Body of pancreas (tissue), 4 donors: ENCODE measurements around the gene ATP6V1F. TPM values are rescaled to one million over a fixed set of nuclear protein-coding genes. Genes with fewer than 3 reads are reported as not detected.

Experiments
- ATAC-seq: fragments of 150-250 bp; one replicate; pipeline ENCODE4 v1.9.1; 2016
- DNase-seq, 4 donors: peaks; one replicate each; pipeline ENCODE4 v3.0.0-alpha.2; 2019
- H3K27ac ChIP-seq, 4 donors: fragments of 200-600 bp; sonication (generic); 1 replicate in 3 of 4; 2 replicates in 1 of 4; pipeline versions ENCODE4 v1.5.1 to v1.6.1; 2016 to 2019; ENCODE audit warnings: mild to moderate bottlenecking in 1 of 4, mixed read lengths in 1 of 4, moderate library complexity in 1 of 4
- H3K27me3 ChIP-seq, 2 donors: fragments of 200-600 bp; sonication (generic); one replicate each; pipeline ENCODE4 v1.6.0; 2016; ENCODE audit warnings: mild to moderate bottlenecking in 1 of 2
- H3K36me3 ChIP-seq, 2 donors: fragments of 200-600 bp; sonication (generic); replicated peaks in 1 of 2; 2 replicates each; pipeline ENCODE4 v1.5.1; 2016; ENCODE audit warnings: low read depth in 2 of 2; ENCODE audit not compliant: insufficient read depth in 1 of 2
- H3K4me1 ChIP-seq: fragments of 200-600 bp; sonication (generic); one replicate; pipeline ENCODE4 v1.6.0; 2016
- H3K4me3 ChIP-seq, 2 donors: fragments of 200-600 bp; sonication (generic); 1 replicate in 1 of 2; 2 replicates in 1 of 2; pipeline ENCODE4 v1.5.1; 2016 to 2019
- H3K9me3 ChIP-seq, 3 donors: fragments of 200-600 bp; sonication (generic); 1 replicate in 2 of 3; 2 replicates in 1 of 3; pipeline ENCODE4 v1.5.1; 2016
- POLR2A ChIP-seq, 3 donors: fragments of 450-650 bp; IDR thresholded peaks; one replicate each; pipeline ENCODE4 v1.6.1; 2016; ENCODE audit warnings: antibody characterized with exemption in 3 of 3, mild to moderate bottlenecking in 2 of 3
- WGBS, 2 donors: methylation state at CpG; one replicate each; pipeline ENCODE4 v1.1.5; 2017; 5-methylcytosine and 5-hydroxymethylcytosine counted together
- intact Hi-C: fragments of 100-400 bp; cut with DNase I; formaldehyde crosslinking; loops from one replicate; pipeline ENCODE4 v1.15.1; 2023
- total RNA-seq, 2 donors: library from RNA; depleted of rRNA; stranded (reverse); fragments of >200 nt; gene quantifications; one replicate each; pipeline ENCODE4 v1.1.0, GENCODE V29; 2016
- TF ChIP-seq, protein P1 (sequence below), 7 experiments: fragments of 450-650 bp in 4 of 7; fragments of 200-600 bp in 3 of 7; sonication (generic) in 3 of 7; IDR thresholded peaks; one replicate each; pipeline ENCODE4 v1.5.1; 2016 to 2019; ENCODE audit warnings: antibody characterized with exemption in 7 of 7

ATP6V1F gene
- total RNA-seq, 2 donors from 2014 or later = 36.3 to 45.8 TPM

DNA sequence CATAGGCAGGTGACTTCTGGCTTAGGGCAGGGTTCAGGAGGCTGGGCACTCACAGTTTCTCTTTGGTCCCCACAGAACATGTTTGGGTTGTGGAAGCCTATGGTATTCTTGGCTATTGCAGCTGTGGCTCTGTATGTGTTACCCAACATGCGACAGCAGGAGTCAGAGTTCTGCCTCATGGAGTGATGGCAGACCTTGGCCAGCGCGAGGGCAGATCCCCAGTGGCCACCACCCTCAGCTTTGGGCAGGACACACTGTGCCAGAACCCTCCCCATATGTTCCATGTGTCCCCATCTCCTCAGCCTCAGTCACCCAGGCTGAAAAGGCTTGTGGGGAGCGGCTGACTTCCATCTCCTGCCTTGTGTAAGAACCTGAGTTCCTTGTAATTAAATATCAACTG, 40.9 kb upstream of the ATP6V1F start:
- no peaks in the 10 kb centered on the region for H3K36me3 ChIP-seq
- DNase-seq = no peak
- intact Hi-C loops = no loop called here
- no peaks in the 10 kb centered on the region for H3K27me3 ChIP-seq
- H3K27ac ChIP-seq = no peak overlapping the region
- H3K4me3 ChIP-seq = no peak overlapping the region
- no peaks in the 10 kb centered on the region for H3K4me1 ChIP-seq
- ATAC-seq = no peak
- 93% methylated on average over 4 of the region's 4 CpGs; no CpG with 5 or more reads in 1 of the 2 donors for WGBS, 2 donors
- H3K9me3 ChIP-seq = no peaks in the 10 kb centered on the region
- TF ChIP-seq POLR2A (IDR thresholded peaks at IDR 0.05) = no peak
- TF ChIP-seq, protein P1, sequence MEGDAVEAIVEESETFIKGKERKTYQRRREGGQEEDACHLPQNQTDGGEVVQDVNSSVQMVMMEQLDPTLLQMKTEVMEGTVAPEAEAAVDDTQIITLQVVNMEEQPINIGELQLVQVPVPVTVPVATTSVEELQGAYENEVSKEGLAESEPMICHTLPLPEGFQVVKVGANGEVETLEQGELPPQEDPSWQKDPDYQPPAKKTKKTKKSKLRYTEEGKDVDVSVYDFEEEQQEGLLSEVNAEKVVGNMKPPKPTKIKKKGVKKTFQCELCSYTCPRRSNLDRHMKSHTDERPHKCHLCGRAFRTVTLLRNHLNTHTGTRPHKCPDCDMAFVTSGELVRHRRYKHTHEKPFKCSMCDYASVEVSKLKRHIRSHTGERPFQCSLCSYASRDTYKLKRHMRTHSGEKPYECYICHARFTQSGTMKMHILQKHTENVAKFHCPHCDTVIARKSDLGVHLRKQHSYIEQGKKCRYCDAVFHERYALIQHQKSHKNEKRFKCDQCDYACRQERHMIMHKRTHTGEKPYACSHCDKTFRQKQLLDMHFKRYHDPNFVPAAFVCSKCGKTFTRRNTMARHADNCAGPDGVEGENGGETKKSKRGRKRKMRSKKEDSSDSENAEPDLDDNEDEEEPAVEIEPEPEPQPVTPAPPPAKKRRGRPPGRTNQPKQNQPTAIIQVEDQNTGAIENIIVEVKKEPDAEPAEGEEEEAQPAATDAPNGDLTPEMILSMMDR (IDR thresholded peaks at IDR 0.05) = no peak

DNA sequence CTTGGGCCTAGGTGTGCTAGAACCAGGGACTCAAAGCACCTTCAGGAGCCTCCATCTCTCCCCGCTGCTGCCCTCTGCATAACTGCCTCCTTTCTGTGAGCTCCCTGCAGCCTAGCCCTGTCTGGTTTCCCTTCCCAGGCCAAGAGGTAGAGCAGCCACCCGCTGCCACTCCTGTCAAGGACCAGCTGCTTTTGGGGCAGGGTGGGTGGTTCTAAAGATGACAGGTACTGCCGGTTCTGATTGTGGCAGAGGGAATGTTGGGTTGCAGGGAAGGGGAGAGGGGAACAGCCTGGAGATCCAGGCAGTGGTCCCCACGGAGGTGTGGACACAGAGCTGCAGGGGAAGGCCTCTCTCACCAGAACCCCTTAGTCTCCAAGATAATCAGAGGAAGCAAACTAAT, 36.1 kb upstream of the ATP6V1F start:
- H3K27me3 ChIP-seq = peaks cover 0 to 11% of the 10 kb centered on the region in 2 donors
- H3K9me3 ChIP-seq = no peaks in the 10 kb centered on the region
- ATAC-seq = no peak
- 80 to 88% methylated on average over 1 to 4 of the region's 4 CpGs for WGBS, 2 donors
- H3K4me1 ChIP-seq = peaks cover 16% of the 10 kb centered on the region
- no peaks in the 10 kb centered on the region for H3K36me3 ChIP-seq
- no peak overlapping the region for H3K27ac ChIP-seq
- intact Hi-C loops = no loop called here
- TF ChIP-seq POLR2A (IDR thresholded peaks at IDR 0.05) = no peak
- TF ChIP-seq, protein P1 (IDR thresholded peaks at IDR 0.05) = no peak
- H3K4me3 ChIP-seq = no peak overlapping the region
- DNase-seq = no peak

DNA sequence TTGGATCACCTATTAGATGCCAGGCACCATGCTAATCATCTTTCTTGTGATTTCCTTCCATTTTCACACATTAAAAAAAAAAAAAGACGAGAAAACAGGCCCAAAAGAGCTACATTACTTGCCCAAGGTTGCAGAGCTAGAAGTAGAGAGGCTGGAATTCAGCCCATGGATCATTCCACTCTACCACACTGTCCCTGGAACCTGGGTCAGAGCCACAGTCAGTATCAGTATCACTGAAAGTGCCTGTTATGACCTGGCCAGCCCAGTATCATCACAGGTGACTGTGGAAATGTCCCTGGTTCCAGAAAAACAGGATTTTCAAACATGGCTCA, 35.8 kb upstream of the ATP6V1F start:
- Histone ChIP-seq H3K27me3 (peaks cover 0 to 11% of the 10 kb centered on the region in 2 donors), H3K4me1 (peaks cover 16% of the 10 kb centered on the region), H3K4me3 (no peak overlapping the region), H3K36me3 (no peaks in the 10 kb centered on the region), H3K9me3 (no peaks in the 10 kb centered on the region), H3K27ac (no peak overlapping the region)
- no peak for ATAC-seq
- TF ChIP-seq, protein P1 (IDR thresholded peaks at IDR 0.05) = no peak
- TF ChIP-seq POLR2A (IDR thresholded peaks at IDR 0.05) = no peak
- no peak for DNase-seq
- intact Hi-C loops = no loop called here
- WGBS, 2 donors = 75 to 79% methylated on average over 1 of the region's 1 CpG

DNA sequence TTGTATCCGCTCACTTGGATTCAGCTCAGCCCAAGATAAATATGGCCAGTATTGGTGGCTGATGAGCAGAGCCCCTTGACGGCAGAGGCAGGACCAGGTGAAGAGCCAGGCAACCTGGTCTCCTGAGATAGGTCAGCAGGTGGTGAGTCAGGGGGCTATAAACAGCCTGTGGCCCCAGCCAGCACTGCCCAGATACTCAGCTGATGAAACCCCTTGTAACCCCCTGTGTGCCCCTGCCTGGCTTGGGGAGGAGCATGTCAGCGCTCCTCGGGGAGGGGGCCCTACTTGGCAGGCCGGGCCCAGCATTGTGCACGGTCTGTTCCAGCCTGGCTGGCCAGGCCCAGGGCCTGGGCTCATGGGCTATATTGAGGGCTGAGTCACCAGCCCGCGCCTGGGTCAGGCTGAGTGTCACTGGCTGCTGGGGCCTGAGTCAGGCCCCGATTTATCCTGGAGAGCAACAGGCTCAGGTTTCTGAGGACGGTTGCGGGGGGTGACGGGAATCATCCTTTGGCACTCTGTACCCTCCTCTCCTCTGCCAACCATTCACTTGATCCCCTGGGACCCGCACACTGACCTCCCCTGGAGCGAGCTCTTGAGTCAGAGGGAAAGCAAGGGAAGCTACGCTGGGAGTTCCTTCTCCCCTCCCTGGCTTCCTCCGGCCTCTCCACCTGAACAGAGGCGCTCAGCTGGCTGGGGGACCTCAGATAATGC, 35.3 kb upstream of the ATP6V1F start:
- no peak overlapping the region for H3K27ac ChIP-seq
- TF ChIP-seq POLR2A (IDR thresholded peaks at IDR 0.05) = no peak
- TF ChIP-seq, protein P1 (IDR thresholded peaks at IDR 0.05) = no peak
- intact Hi-C loops = no loop called here

More for the DNA sequence above, 35.3 kb upstream of the ATP6V1F start:
- peaks cover 16% of the 10 kb centered on the region for H3K4me1 ChIP-seq
- ATAC-seq (no peak), DNase-seq (no peak)
- no peaks in the 10 kb centered on the region for H3K36me3 ChIP-seq
- H3K27me3 ChIP-seq = peaks cover 0 to 11% of the 10 kb centered on the region in 2 donors
- H3K4me3 ChIP-seq = no peak overlapping the region
- WGBS, 2 donors = 91 to 95% methylated on average over 3 to 17 of the region's 17 CpGs
- no peaks in the 10 kb centered on the region for H3K9me3 ChIP-seq
